GM23338 (cell line): ENCODE measurements around the gene SPSB4. TPM values are rescaled to one million over a fixed set of nuclear protein-coding genes. Genes with fewer than 3 reads are reported as not detected.
A peak's percentile ranks its signal among the peaks of the same experiment; 100 is the strongest.

Experiments
- ATAC-seq: fragments of 200-7000 bp; cut with Tn5 transposase; 3 replicates; pipeline ENCODE4 v1.9.1; 2020
- DNase-seq: peaks from one replicate; pipeline ENCODE4 v3.0.0-alpha.2; 2015; ENCODE audit warnings: low spot score
- H2AFZ ChIP-seq: fragments of 200-600 bp; sonication (generic); 2 replicates; pipeline ENCODE4 v1.8.0; 2016; ENCODE audit warnings: antibody characterized with exemption, mild to moderate bottlenecking, moderate library complexity
- H3F3A ChIP-seq: fragments of 200-600 bp; sonication (generic); replicated peaks from 2 replicates; pipeline ENCODE4 v1.8.0; 2017; ENCODE audit warnings: antibody characterized with exemption, mixed run types, low read depth
- H3K27ac ChIP-seq: fragments of 200-600 bp; sonication (generic); 2 replicates; pipeline ENCODE4 v1.6.1; 2016; ENCODE audit warnings: low read depth
- H3K27me3 ChIP-seq: fragments of 200-600 bp; sonication (generic); 2 replicates; pipeline ENCODE4 v1.8.0; 2016; ENCODE audit warnings: mild to moderate bottlenecking, mixed run types, moderate library complexity; ENCODE audit not compliant: insufficient read depth
- H3K36me3 ChIP-seq: fragments of 200-600 bp; sonication (generic); 2 replicates; pipeline ENCODE4 v1.8.0; 2016; ENCODE audit warnings: mild to moderate bottlenecking; ENCODE audit not compliant: insufficient read depth
- H3K4me1 ChIP-seq: fragments of 200-600 bp; sonication (generic); 2 replicates; pipeline ENCODE4 v1.8.0; 2016; ENCODE audit warnings: mild to moderate bottlenecking, moderate library complexity; ENCODE audit not compliant: insufficient read depth
- H3K4me2 ChIP-seq: fragments of 200-600 bp; sonication (generic); 2 replicates; pipeline ENCODE4 v1.7.1; 2017; ENCODE audit warnings: mixed run types
- H3K4me3 ChIP-seq: fragments of 200-600 bp; sonication (generic); 2 replicates; pipeline ENCODE4 v1.6.1; 2016; ENCODE audit warnings: mixed run types
- H3K79me2 ChIP-seq: fragments of 200-600 bp; sonication (generic); replicated peaks from 2 replicates; pipeline ENCODE4 v1.8.0; 2017; ENCODE audit warnings: mild to moderate bottlenecking; ENCODE audit not compliant: insufficient read depth
- H3K9me2 ChIP-seq: fragments of 200-600 bp; sonication (generic); 2 replicates; pipeline ENCODE4 v1.8.0; 2017; ENCODE audit not compliant: insufficient read depth
- H4K20me1 ChIP-seq: fragments of 200-600 bp; sonication (generic); replicated peaks from 2 replicates; pipeline ENCODE4 v1.8.0; 2017; ENCODE audit warnings: mild to moderate bottlenecking; ENCODE audit not compliant: insufficient read depth
- H3K27ac Mint-ChIP-seq: 2 replicates; pipeline ENCODE4 v1.8.0; 2020; ENCODE audit warnings: inconsistent platforms, mild to moderate bottlenecking, moderate library complexity, mixed read lengths
- H3K27me3 Mint-ChIP-seq: 3 replicates; pipeline ENCODE4 v1.8.0; 2022; ENCODE audit warnings: low read depth, mild to moderate bottlenecking, moderate library complexity, mixed read lengths, inconsistent platforms; ENCODE audit not compliant: insufficient read depth, poor library complexity
- H3K36me3 Mint-ChIP-seq: 3 replicates; pipeline ENCODE4 v1.8.0; 2021; ENCODE audit warnings: low read depth, mild to moderate bottlenecking, inconsistent platforms, moderate library complexity, mixed read lengths
- H3K4me1 Mint-ChIP-seq: 3 replicates; pipeline ENCODE4 v1.8.0; 2020; ENCODE audit warnings: mild to moderate bottlenecking, inconsistent platforms, mixed read lengths
- H3K4me3 Mint-ChIP-seq: 3 replicates; pipeline ENCODE4 v1.8.0; 2021; ENCODE audit warnings: moderate library complexity, mild to moderate bottlenecking, inconsistent platforms, mixed read lengths
- H3K9me3 Mint-ChIP-seq: 3 replicates; pipeline ENCODE4 v1.8.0; 2020; ENCODE audit warnings: moderate library complexity, mild to moderate bottlenecking, inconsistent platforms, mixed read lengths
- CREB1 ChIP-seq: fragments of 250-450 bp; sonication (Bioruptor Pico); IDR thresholded peaks from 2 replicates; pipeline ENCODE4 v1.5.0; 2020; ENCODE audit warnings: low read depth, mild to moderate bottlenecking, moderate library complexity
- ETS1 ChIP-seq: IDR thresholded peaks from 2 replicates; pipeline ENCODE4 v1.6.1; 2016; ENCODE audit warnings: antibody characterized with exemption
- EZH2 ChIP-seq: fragments of 200-600 bp; sonication (generic); IDR thresholded peaks from one replicate; pipeline ENCODE4 v1.8.0; 2017; ENCODE audit warnings: antibody characterized with exemption, mild to moderate bottlenecking, low read depth; ENCODE audit not compliant: unreplicated experiment
- EZH2phosphoT487 ChIP-seq: fragments of 200-600 bp; sonication (generic); IDR thresholded peaks from one replicate; pipeline ENCODE4 v1.8.1; 2018; ENCODE audit warnings: antibody characterized with exemption; ENCODE audit not compliant: unreplicated experiment
- NANOG ChIP-seq: IDR thresholded peaks from 2 replicates; pipeline ENCODE4 v1.6.1; 2016; ENCODE audit warnings: antibody characterized with exemption, borderline replicate concordance
- POLR2AphosphoS5 ChIP-seq: IDR thresholded peaks from 2 replicates; pipeline ENCODE4 v1.6.1; 2016; ENCODE audit warnings: antibody characterized with exemption, low read depth
- REST ChIP-seq: IDR thresholded peaks from one replicate; pipeline ENCODE4 v1.6.1; 2018; ENCODE audit warnings: antibody characterized with exemption; ENCODE audit not compliant: unreplicated experiment
- STAT1 ChIP-seq: IDR thresholded peaks from one replicate; pipeline ENCODE4 v1.6.1; 2016; ENCODE audit warnings: antibody characterized with exemption; ENCODE audit not compliant: unreplicated experiment
- polyA plus RNA-seq: library from polyadenylated mRNA; unstranded; fragments of >200 nt; fragmentation: Nextera tagmentation; extraction: Ambion mirVana; gene quantifications from 2 replicates; pipeline ENCODE4 v1.2.1, GENCODE V29; 2016
- total RNA-seq: library from RNA; depleted of rRNA; stranded (reverse); fragments of >200 nt; shearing (Covaris generic); gene quantifications from 2 replicates; pipeline ENCODE4 v1.2.3, GENCODE V29; 2014
- TF ChIP-seq, protein P1 (sequence below): fragments of 250-450 bp; sonication (Bioruptor Pico); IDR thresholded peaks from 2 replicates; pipeline ENCODE4 v1.5.0; 2020; ENCODE audit warnings: mild to moderate bottlenecking, moderate library complexity

The SPSB4 gene
- total and polyA plus RNA-seq, 2 experiments from 2014 or later: 6.7 to 25.9 TPM

DNA sequence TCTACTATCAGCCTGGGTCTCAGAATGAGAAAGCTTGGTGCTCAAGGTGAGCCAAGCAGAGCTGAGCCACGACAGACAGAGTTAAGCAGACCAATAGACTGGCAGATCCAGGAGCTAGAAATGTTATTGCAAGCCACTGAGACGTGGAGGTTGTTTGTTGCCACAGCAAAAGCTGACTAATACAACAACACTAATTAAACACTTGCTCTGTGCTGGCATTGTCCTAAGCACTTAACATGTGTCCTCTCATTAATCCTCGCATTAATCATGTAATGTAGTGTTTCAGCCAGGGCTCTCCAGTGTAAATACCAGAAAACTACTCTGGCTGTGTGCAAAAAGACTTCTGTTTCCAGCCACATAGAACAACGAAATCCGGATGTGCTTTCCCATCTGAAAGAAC is 11.6 kb upstream of the SPSB4 start:
- Mint-ChIP-seq H3K4me3 (no peak overlapping the region), H3K27me3 (no peaks in the 10 kb centered on the region), H3K27ac (no peak overlapping the region), H3K4me1 (no peaks in the 10 kb centered on the region), H3K36me3 (no peaks in the 10 kb centered on the region), H3K9me3 (no peaks in the 10 kb centered on the region)
- Histone ChIP-seq H4K20me1 (no peaks in the 10 kb centered on the region), H3K4me1 (no peaks in the 10 kb centered on the region), H3K79me2 (no peaks in the 10 kb centered on the region), H3K27ac (no peak overlapping the region), H3F3A (no peaks in the 10 kb centered on the region), H2AFZ (peak overlapping the region; percentile 82; the same call in 1 of the 2 replicates), H3K4me2 (no peak overlapping the region), H3K27me3 (no peaks in the 10 kb centered on the region), H3K4me3 (no peak overlapping the region), H3K36me3 (no peaks in the 10 kb centered on the region), H3K9me2 (0 out of 2 replicates have a peak, but pooled peaks cover 6% of the 10 kb centered on the region)
- TF ChIP-seq CREB1 (CRISPR knock-in tag): no peak
- DNase-seq (no peak), ATAC-seq (no peak)

GRCh38 chr3:141044695-141045641 is 6.2 kb upstream of the SPSB4 start:
- no peak overlapping the region for H3K4me2 ChIP-seq
- peaks cover 11% of the 10 kb centered on the region; the same call in 1 of the 2 replicates for H3K4me1 ChIP-seq
- DNase-seq (no peak), ATAC-seq (no peak)
- Mint-ChIP-seq H3K4me1 (peaks cover 13% of the 10 kb centered on the region), H3K27ac (no peak overlapping the region), H3K27me3 (peaks cover 6% of the 10 kb centered on the region), H3K4me3 (no peak overlapping the region), H3K36me3 (no peaks in the 10 kb centered on the region), H3K9me3 (no peaks in the 10 kb centered on the region)
- H3K27ac ChIP-seq: no peak overlapping the region
- H3F3A ChIP-seq: 0 out of 2 replicates have a peak, but pooled peaks cover under 1% of the 10 kb centered on the region
- no peaks in the 10 kb centered on the region for H3K36me3 ChIP-seq
- no peak overlapping the region for H3K4me3 ChIP-seq
- no peaks in the 10 kb centered on the region for H3K79me2 ChIP-seq
- H3K9me2 ChIP-seq: 0 out of 2 replicates have a peak, but pooled peaks cover 6% of the 10 kb centered on the region
- no peak overlapping the region; the same call in 1 of the 2 replicates for H2AFZ ChIP-seq
- H4K20me1 ChIP-seq: no peaks in the 10 kb centered on the region
- H3K27me3 ChIP-seq: peaks cover 18% of the 10 kb centered on the region
- no peak for TF ChIP-seq EZH2
- TF ChIP-seq REST: no peak
- no peak for TF ChIP-seq EZH2phosphoT487
- TF ChIP-seq NANOG: no peak
- no peak for TF ChIP-seq POLR2AphosphoS5
- TF ChIP-seq, protein P1, sequence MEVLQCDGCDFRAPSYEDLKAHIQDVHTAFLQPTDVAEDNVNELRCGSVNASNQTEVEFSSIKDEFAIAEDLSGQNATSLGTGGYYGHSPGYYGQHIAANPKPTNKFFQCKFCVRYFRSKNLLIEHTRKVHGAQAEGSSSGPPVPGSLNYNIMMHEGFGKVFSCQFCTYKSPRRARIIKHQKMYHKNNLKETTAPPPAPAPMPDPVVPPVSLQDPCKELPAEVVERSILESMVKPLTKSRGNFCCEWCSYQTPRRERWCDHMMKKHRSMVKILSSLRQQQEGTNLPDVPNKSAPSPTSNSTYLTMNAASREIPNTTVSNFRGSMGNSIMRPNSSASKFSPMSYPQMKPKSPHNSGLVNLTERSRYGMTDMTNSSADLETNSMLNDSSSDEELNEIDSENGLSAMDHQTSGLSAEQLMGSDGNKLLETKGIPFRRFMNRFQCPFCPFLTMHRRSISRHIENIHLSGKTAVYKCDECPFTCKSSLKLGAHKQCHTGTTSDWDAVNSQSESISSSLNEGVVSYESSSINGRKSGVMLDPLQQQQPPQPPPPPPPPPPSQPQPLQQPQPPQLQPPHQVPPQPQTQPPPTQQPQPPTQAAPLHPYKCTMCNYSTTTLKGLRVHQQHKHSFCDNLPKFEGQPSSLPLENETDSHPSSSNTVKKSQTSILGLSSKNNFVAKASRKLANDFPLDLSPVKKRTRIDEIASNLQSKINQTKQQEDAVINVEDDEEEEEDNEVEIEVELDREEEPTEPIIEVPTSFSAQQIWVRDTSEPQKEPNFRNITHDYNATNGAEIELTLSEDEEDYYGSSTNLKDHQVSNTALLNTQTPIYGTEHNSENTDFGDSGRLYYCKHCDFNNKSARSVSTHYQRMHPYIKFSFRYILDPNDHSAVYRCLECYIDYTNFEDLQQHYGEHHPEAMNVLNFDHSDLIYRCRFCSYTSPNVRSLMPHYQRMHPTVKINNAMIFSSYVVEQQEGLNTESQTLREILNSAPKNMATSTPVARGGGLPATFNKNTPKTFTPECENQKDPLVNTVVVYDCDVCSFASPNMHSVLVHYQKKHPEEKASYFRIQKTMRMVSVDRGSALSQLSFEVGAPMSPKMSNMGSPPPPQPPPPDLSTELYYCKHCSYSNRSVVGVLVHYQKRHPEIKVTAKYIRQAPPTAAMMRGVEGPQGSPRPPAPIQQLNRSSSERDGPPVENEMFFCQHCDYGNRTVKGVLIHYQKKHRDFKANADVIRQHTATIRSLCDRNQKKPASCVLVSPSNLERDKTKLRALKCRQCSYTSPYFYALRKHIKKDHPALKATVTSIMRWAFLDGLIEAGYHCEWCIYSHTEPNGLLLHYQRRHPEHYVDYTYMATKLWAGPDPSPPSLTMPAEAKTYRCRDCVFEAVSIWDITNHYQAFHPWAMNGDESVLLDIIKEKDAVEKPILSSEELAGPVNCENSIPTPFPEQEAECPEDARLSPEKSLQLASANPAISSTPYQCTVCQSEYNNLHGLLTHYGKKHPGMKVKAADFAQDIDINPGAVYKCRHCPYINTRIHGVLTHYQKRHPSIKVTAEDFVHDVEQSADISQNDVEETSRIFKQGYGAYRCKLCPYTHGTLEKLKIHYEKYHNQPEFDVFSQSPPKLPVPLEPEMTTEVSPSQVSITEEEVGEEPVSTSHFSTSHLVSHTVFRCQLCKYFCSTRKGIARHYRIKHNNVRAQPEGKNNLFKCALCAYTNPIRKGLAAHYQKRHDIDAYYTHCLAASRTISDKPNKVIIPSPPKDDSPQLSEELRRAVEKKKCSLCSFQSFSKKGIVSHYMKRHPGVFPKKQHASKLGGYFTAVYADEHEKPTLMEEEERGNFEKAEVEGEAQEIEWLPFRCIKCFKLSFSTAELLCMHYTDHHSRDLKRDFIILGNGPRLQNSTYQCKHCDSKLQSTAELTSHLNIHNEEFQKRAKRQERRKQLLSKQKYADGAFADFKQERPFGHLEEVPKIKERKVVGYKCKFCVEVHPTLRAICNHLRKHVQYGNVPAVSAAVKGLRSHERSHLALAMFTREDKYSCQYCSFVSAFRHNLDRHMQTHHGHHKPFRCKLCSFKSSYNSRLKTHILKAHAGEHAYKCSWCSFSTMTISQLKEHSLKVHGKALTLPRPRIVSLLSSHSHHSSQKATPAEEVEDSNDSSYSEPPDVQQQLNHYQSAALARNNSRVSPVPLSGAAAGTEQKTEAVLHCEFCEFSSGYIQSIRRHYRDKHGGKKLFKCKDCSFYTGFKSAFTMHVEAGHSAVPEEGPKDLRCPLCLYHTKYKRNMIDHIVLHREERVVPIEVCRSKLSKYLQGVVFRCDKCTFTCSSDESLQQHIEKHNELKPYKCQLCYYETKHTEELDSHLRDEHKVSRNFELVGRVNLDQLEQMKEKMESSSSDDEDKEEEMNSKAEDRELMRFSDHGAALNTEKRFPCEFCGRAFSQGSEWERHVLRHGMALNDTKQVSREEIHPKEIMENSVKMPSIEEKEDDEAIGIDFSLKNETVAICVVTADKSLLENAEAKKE (CRISPR knock-in tag): no peak
- TF ChIP-seq CREB1 (CRISPR knock-in tag): no peak
- TF ChIP-seq ETS1: no peak
- TF ChIP-seq STAT1: no peak
